Esophagus squamous epithelium (tissue), 4 donors: ENCODE results near the gene GPR52.

Source experiments
- CTCF ChIP-seq, 6 experiments: fragments of 450-650 bp in 4 of 6; fragments of 200-600 bp in 2 of 6; sonication (generic) in 2 of 6; IDR thresholded peaks; one replicate each; pipeline ENCODE4 v1.5.1; 2016 to 2019; ENCODE audit warnings: antibody characterized with exemption in 6 of 6, mild to moderate bottlenecking in 4 of 6, moderate library complexity in 4 of 6
- POLR2A ChIP-seq, 4 donors: fragments of 450-650 bp; IDR thresholded peaks; one replicate each; pipeline ENCODE4 v1.6.1; 2017; ENCODE audit warnings: antibody characterized with exemption in 4 of 4, mild to moderate bottlenecking in 4 of 4, moderate library complexity in 3 of 4

GRCh38 chr1:174428033-174428432 lies 19.7 kb upstream of the GPR52 start:
- TF ChIP-seq POLR2A (IDR thresholded peaks at IDR 0.05) (no peak), CTCF (IDR thresholded peaks at IDR 0.05) (no peak)
